ENCODE data around the gene TMEM187.

Gene TMEM187

GRCh38 chrX:154006947-154007346, 34.4 kb downstream of the TMEM187 start:
- no peak for DNase-seq

GRCh38 chrX:154008521-154008920, 36.0 kb downstream of the TMEM187 start:
- no peak for DNase-seq

DNA sequence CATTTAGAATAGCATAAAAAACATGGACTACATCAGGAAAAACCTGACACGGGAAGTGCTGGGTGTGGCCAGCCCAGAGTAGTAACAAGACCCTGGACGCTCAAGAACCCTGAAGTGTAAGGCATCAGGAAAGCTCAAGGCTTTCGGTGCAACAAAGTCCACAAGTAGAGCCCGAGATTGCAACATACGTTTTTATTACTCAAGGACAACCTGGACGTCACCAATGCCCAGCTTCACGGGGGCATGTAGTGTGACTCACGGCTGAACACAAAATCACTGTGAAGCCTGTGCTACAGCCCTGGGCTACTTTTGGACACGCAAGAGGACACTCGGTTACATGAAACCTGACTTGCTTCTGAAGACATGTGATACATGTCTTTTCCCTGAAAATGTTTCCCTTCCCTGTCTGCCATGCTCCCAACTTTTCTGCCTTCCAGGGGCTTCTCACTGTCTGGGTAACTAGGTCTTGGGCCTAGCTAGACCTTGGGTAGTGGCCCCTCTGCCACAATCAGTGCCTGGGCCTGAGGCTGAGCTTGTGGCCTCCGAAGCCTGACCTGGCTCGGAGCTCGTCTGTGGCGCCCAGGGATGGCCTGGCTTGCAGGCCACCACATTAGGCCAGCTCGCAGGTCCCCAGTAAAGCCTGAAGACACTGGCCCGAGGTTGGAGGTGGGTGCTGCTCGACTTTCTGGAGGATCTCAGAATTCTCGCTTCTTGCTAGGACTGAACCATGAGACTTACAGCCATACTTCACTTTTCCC, 38.0 kb downstream of the TMEM187 start:
- DNase-seq = no peak

- no peak for DNase-seq
These were observed 39.1 kb downstream of the TMEM187 start for GRCh38 chrX:154011376-154012335.

- DNase-seq = no peak
These were observed 39.9 kb downstream of the TMEM187 start for GRCh38 chrX:154012336-154012991.

DNA sequence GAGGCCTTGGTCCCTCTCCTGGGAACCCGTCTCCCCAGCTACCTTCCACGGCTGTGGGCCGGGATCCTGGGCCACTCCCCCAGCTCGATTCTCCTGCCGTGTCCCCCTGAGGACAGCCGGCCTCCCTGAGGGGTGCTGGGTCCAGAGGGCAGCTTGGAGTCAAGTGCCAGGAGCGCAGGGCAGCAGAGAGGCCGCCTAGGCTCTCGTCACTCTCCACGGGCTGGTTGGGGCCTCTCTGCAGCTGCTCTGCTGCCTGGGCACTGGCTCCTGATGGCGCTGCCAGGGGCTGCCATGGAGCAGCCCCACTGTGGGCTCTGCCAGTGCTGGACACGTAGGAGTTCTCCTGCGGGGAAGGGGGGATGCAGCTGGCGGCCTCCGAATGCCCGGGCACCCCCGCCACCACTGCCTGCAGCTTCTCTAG, 40.5 kb downstream of the TMEM187 start:
- DNase-seq = no peak

DNA sequence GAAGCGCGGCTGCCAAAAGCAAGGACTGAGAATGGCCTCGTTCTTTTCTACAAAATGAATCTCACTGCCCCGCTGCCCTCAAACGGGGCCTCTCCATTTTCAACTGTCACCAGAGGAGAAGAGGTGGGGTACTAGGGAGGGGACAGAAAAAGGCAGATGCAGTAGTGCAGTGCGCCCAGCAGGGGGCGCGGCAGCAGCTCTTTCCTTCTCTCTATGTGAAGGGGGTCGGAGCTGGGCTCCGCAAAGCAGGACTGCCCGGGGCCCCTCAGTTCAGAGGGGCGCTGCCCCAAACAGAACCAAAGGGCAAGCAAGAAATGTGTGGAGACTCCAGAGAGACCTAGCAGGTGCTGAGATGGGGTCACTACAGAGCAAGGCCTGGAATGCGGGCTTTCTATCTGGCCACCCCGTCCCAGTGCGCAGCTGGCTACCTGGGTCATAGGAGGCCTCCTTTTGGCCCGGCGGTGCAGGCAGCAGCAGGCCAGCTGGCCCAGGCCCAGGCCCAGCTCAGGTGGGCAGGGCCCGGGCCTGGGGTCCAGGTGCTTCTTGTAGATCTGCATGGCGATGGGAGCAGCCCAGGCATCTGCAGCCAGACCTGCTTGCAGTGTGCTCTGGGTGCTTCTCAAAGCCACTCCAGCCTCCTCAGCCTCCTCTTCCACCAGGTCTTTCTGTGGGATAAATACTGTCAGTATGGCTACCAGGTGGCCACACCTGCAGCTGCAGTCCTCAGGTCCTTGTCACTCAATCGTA, 41.2 kb downstream of the TMEM187 start:
- DNase-seq = peak; percentile 31

- DNase-seq = no peak
These were observed 42.2 kb downstream of the TMEM187 start for GRCh38 chrX:154014429-154015380.

GRCh38 chrX:154015581-154016264, 43.2 kb downstream of the TMEM187 start:
- DNase-seq = no peak

DNA sequence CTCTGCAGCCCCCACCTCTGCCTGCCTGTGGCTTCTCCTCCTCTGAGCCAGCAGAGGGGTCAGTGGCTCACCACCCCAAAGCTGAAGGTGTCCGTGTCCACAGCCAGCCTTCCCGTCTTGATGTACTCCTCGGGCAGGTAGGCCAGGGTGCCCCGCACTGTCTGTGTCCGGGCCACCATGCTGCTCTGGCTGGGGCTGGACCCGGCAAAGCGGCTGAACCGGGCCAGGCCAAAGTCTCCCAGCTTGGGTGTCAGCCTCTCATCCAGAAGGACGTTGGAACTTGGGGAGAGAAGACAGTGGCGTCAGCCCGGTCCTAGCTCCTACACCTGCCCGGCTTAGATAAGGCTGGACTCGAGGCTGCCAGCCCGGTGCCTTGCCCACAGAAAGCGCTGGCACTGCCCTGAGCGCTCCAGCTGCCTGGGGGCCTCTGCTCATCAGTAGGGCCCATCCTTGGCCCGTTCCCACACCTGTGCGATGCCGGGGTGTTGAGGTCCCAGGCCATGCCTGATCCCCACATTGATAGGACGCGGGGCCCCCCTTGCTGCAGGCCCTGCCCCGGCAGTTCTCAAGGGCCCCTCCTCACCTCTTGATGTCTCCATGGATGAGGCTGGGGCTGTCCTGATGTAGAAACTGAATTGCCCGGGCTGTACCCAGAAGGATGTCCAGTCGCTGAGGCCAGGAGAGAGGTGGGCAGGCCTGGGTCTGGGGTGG, 44.0 kb downstream of the TMEM187 start:
- no peak for DNase-seq

DNA sequence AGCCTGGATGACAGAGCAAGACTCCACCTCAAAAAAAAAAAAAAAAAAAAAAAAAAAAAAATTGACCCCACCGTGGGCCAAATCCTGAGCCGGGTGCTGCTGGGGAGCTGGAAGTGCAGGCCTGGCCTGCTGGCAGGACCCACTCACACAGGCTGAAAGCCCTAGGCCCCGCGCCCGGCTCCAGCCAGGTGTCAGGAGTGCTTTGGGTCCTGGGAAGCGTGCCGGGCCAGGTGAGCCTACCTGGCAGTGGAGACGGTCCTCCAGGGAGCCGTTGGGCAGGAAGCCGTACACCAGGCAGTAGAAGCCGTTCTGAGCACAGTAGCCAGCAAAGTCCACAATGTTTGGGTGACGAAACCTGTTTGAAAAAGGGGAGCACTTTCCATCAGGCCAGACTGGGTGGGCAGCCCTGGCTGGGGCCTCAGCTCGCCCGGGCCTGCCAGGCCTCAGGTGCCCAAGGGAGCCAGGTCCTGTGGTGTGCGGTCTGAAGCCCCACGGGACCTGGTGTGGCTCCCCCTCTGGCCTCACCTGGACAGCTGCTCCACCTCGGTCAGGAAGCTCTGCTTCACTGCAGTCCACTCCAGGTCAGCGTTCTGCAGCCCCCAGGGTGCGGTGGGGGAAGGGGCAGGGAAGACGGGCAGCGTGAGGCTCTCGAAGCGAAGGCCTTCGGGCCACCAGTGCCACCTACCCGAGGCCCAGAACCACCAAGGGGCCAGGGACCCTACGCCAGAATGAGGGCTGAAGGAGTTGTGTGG, 45.4 kb downstream of the TMEM187 start:
- DNase-seq = no peak

DNA sequence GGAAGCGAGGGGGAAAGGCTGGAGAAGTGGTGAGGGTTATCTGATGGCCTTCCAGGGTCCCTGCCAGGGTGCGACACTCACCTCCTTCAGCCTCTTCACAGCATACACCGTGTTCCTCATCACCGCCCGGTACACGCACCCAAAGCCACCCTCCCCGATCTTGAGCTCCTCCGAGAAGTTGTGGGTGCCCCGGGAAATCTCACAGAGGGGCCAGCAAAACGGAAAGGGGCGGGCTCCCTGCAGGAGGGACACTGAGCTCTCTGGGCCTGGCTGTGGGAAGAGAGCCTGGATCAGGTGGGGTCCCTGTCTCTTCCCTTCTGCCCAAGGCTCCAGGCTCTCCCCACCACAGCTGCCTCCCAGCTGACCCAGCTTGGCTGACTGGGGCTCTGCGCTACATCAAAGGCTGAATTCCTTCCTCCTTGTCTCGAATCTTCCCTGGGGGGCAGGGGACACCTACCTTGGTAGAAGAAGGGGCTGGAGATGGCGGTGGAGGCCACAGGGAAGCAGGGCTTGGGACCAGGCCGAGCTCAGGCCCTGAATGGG, 46.0 kb downstream of the TMEM187 start:
- no peak for DNase-seq

DNA sequence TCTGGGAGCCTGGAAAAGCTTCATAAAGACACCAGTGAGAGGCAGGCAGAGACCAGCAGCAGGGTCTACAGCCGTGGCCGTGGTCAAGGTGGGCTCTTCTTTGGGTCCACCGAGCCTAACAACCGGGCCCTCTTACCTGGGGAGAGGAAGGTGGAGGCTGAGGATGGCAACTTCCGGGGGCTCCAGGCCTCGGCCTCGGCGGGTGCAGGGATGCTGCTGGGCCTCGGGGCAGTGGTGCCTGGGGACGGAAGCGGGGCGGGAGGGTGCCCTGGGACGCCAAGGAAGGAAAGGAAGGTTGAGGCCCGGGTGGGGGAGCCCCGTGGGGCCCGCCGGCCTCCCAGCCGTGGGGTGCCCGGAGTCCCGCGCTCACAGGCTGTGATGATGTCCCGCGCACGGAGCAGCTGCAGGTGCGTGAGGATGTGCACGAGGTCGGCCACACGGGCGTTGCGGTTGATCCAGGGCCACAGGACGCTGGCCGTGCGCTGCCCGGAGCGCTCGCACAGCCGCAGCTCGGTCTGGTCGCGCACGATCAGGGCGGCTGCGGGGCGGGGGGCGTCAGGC, 46.6 kb downstream of the TMEM187 start:
- DNase-seq = no peak

DNA sequence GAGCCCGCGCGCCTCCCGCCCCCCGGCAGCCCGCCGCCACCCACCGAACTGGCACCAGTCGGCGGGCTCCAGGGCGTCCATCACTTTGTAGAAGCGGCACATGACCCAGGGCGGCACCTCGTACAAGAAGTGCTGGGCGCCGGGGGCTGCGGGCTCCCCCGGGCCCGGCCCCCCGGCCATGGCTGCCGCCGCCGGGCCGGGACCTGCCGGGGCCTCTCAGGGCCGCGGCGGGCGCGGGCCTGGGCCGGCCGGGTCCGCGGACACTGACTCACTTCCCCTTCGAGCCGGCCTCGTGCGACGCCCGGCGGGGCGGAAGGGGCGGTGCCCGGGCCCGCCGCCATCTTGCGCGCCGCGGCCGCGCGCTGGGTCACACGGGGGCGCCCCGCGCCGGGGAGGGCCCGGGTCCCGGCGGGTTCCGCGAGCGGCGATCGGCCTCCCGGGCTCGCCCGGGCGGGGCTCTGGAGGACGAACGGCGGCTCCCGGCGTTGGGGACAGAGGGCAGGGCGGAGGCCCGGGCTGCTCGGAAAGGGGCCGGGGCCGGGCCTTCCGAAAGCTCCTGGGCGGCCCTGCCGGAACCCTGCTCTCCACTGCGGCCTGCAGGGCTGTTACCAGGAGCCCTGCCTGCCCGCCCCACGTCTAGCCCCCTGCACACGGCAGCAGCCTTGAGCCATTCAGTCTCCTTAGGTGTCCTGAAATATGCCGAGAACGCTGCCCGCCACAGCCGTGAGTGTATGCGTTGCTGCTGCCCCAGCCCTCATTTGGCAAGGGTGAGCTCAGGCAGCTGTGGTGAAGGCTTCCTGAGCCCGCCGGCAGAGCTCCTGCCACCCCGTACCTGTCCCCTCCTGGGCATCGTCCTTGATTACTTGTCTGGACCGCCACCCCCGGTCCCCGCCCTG, 47.3 kb downstream of the TMEM187 start, which contains the start of gene IRAK1:
Gene IRAK1 (minus strand): TSS at position 270 of the 896 bp plus-strand sequence. CDS start 90 bp downstream, at position 180.
- peak; percentile 75 for DNase-seq

- DNase-seq = no peak
These were observed 48.1 kb downstream of the TMEM187 start for GRCh38 chrX:154020536-154021115.

DNA sequence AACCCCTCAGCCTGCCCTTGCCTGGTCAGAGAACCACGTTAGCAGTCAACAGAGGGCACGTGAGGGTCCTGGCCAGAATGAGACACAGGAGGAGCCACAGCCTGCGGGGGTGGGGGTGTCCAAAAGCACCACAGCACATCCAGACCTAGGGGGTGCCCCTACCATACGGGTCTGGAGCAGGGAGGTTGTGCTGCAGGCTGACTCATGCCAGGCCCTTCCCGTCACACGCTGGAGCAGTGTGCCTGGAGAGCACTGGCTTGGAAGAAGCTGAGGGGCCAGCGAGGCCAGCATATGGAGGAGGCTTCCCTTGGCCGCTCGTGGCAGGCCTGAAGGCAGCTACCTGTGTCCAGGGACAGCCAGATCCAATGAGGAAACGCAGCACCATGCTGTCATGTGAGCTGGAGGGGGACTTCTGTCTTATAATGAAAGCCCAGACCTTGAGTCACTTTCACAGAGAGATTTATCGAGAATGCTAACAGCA, 48.6 kb downstream of the TMEM187 start:
- no peak for DNase-seq

- no peak for DNase-seq
These were observed 49.6 kb downstream of the TMEM187 start for GRCh38 chrX:154022108-154022507.

Data from NCI-H1092 treated with DMSO at 0.1 percent for 48 hours (cell line).